Suprapubic skin (tissue), 4 donors: ENCODE results near the gene FBXL19.

ENCODE experiments used
- EP300 ChIP-seq: sonication (generic); formaldehyde crosslinking; IDR thresholded peaks from one replicate; pipeline ENCODE4 v1.6.1; 2017; ENCODE audit warnings: antibody characterized with exemption
- POLR2A ChIP-seq, 2 donors: fragments of 450-650 bp; IDR thresholded peaks; one replicate each; pipeline ENCODE4 v1.6.1; 2017; ENCODE audit warnings: antibody characterized with exemption in 2 of 2, mild to moderate bottlenecking in 2 of 2, moderate library complexity in 2 of 2
- POLR2AphosphoS5 ChIP-seq, 3 donors: sonication (generic); formaldehyde crosslinking; IDR thresholded peaks; one replicate each; pipeline ENCODE4 v1.6.1; 2017; ENCODE audit warnings: antibody characterized with exemption in 3 of 3
- TF ChIP-seq, protein P1 (sequence below), 2 donors: fragments of 200-600 bp in 1 of 2; fragments of 450-650 bp in 1 of 2; sonication (generic) in 1 of 2; IDR thresholded peaks; one replicate each; pipeline ENCODE4 v1.5.1; 2016 to 2019; ENCODE audit warnings: antibody characterized with exemption in 2 of 2, mild to moderate bottlenecking in 1 of 2, moderate library complexity in 1 of 2

DNA sequence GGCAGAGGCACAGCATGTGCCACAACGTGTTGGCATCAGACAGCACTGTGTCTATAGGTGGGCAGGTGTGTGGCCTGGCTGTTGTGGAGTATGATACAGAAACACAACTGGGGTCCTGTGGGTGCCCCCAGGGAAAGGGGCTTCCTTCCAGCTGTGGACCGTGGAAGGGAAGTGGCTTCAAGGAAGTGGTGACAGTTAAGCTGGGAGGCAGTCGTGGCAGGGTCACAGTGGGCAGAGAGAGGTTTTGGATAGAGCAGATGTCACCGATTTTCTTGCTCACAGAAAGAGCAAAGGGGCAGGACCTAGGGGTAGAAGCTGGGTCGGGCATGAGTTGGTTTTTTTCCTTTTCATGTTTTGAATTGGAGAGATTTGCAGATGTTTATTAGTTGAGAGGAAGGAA, 14.3 kb downstream of the FBXL19 start:
- TF ChIP-seq EP300 (no peak), POLR2AphosphoS5 (IDR thresholded peaks at IDR 0.05) (no peak), POLR2A (IDR thresholded peaks at IDR 0.05) (no peak)
- TF ChIP-seq, protein P1, sequence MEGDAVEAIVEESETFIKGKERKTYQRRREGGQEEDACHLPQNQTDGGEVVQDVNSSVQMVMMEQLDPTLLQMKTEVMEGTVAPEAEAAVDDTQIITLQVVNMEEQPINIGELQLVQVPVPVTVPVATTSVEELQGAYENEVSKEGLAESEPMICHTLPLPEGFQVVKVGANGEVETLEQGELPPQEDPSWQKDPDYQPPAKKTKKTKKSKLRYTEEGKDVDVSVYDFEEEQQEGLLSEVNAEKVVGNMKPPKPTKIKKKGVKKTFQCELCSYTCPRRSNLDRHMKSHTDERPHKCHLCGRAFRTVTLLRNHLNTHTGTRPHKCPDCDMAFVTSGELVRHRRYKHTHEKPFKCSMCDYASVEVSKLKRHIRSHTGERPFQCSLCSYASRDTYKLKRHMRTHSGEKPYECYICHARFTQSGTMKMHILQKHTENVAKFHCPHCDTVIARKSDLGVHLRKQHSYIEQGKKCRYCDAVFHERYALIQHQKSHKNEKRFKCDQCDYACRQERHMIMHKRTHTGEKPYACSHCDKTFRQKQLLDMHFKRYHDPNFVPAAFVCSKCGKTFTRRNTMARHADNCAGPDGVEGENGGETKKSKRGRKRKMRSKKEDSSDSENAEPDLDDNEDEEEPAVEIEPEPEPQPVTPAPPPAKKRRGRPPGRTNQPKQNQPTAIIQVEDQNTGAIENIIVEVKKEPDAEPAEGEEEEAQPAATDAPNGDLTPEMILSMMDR (IDR thresholded peaks at IDR 0.05), result no peak
